ENCODE data around the gene GABBR2.

The GABBR2 gene

DNA sequence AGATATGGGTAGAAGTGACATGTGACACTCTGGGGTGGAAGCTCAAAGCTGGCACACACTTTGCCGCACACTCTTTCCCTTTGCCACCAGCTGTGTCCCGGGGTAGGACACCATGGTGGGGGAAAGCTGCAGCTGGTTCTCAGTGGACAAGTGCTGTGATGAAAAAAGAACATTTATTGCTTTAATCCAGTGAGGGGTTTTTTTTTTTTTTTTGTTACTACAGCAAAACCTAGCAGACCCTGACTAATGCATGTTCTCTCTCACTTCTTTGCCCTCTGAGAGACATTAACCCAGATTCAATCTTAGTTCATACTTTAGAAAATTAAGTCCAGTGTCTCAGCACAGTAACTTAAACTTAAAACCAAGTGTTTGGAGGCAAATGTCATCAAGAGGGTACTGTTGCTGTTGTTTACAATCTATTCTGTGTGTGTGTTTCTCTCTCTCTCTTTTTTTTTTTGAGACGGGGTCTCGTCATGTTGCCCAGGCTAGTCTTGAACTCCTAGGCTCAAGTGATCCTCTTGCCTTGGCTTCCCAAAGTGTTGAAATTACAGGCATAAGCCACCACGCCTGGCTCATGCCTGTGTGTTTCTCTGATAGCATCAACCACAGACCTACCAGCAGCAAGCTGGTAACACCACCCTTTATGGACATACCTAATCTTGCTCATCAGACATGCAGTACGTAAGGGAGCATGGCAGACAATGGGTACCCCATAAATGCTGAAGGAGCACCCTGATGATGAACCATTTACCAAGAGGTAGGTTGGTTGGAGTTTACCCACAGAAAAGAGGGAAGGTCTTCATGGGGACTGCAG, 368.5 kb downstream of the GABBR2 start:
- Histone ChIP-seq H3F3A (ENCODE audit: insufficient read depth, low read length) (no peaks in the 10 kb centered on the region), H3K9ac (ENCODE audit: low read length) (no peak overlapping the region), H3K4me1 (ENCODE audit: low read length) (no peaks in the 10 kb centered on the region), H3K27me3 (replicated peaks; ENCODE audit: insufficient read depth, low read length) (no peaks in the 10 kb centered on the region), H2AFZ (ENCODE audit: low read length) (no peak overlapping the region), H3K36me3 (replicated peaks; ENCODE audit: insufficient read depth, low read length) (no peaks in the 10 kb centered on the region), H3K9me3 (replicated peaks; ENCODE audit: insufficient read depth, low read length) (no peaks in the 10 kb centered on the region), H3K79me2 (ENCODE audit: low read length) (no peaks in the 10 kb centered on the region), H3K4me3 (ENCODE audit: low read length) (no peak overlapping the region), H3K27ac (ENCODE audit: low read length) (no peak overlapping the region), H3K9me2 (replicated peaks; ENCODE audit: insufficient read depth, low read length) (no peaks in the 10 kb centered on the region), H3K4me2 (ENCODE audit: low read depth, low read length) (no peak overlapping the region), H4K20me1 (ENCODE audit: insufficient read depth, low read length) (no peaks in the 10 kb centered on the region)
- TF ChIP-seq EZH2 (optimal IDR thresholded peaks at IDR 0.05; ENCODE audit: low read depth, low read length), result no peak
- no peak for TF ChIP-seq EZH2phosphoT487 (IDR thresholded peaks at IDR 0.05; ENCODE audit: low read length)
- TF ChIP-seq, protein P1, sequence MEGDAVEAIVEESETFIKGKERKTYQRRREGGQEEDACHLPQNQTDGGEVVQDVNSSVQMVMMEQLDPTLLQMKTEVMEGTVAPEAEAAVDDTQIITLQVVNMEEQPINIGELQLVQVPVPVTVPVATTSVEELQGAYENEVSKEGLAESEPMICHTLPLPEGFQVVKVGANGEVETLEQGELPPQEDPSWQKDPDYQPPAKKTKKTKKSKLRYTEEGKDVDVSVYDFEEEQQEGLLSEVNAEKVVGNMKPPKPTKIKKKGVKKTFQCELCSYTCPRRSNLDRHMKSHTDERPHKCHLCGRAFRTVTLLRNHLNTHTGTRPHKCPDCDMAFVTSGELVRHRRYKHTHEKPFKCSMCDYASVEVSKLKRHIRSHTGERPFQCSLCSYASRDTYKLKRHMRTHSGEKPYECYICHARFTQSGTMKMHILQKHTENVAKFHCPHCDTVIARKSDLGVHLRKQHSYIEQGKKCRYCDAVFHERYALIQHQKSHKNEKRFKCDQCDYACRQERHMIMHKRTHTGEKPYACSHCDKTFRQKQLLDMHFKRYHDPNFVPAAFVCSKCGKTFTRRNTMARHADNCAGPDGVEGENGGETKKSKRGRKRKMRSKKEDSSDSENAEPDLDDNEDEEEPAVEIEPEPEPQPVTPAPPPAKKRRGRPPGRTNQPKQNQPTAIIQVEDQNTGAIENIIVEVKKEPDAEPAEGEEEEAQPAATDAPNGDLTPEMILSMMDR (IDR thresholded peaks at IDR 0.05; ENCODE audit: low read length), result no peak
- DNase-seq, result no peak

DNA sequence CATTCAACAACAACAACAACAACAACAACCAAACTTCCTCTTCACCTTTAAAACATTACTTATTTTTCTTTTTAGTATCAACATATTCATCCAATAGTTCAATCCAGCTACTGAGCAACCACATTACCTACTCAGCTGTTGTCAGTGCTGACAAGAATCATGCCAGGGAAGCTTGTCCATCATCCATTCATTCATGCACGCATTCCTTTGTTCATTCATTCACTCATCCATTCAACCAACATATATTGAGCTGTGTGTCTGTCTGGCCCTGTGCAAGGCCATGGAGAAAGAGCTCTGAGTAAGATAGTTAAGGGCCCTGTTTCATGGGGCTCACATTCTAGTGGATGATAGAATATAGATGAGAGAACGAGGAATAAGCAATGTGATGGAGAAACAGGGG, 373.1 kb downstream of the GABBR2 start:
- H3K79me2 ChIP-seq (ENCODE audit: low read length), result no peaks in the 10 kb centered on the region
- no peak overlapping the region for H3K4me2 ChIP-seq (ENCODE audit: low read depth, low read length)
- H3F3A ChIP-seq (ENCODE audit: insufficient read depth, low read length), result no peaks in the 10 kb centered on the region
- H2AFZ ChIP-seq (ENCODE audit: low read length), result no peak overlapping the region
- no peaks in the 10 kb centered on the region for H3K9me2 ChIP-seq (replicated peaks; ENCODE audit: insufficient read depth, low read length)
- H3K4me3 ChIP-seq (ENCODE audit: low read length), result no peak overlapping the region
- no peaks in the 10 kb centered on the region for H3K4me1 ChIP-seq (ENCODE audit: low read length)
- H4K20me1 ChIP-seq (ENCODE audit: insufficient read depth, low read length), result no peaks in the 10 kb centered on the region
- H3K27ac ChIP-seq (ENCODE audit: low read length), result no peak overlapping the region
- TF ChIP-seq EZH2 (optimal IDR thresholded peaks at IDR 0.05; ENCODE audit: low read depth, low read length) (no peak), EZH2phosphoT487 (IDR thresholded peaks at IDR 0.05; ENCODE audit: low read length) (no peak)
- TF ChIP-seq, protein P1 (IDR thresholded peaks at IDR 0.05; ENCODE audit: low read length), result no peak
- no peaks in the 10 kb centered on the region for H3K36me3 ChIP-seq (replicated peaks; ENCODE audit: insufficient read depth, low read length)
- H3K9me3 ChIP-seq (replicated peaks; ENCODE audit: insufficient read depth, low read length), result no peaks in the 10 kb centered on the region
- H3K27me3 ChIP-seq (replicated peaks; ENCODE audit: insufficient read depth, low read length), result no peaks in the 10 kb centered on the region
- no peak overlapping the region for H3K9ac ChIP-seq (ENCODE audit: low read length)
- DNase-seq, result no peak

DNA sequence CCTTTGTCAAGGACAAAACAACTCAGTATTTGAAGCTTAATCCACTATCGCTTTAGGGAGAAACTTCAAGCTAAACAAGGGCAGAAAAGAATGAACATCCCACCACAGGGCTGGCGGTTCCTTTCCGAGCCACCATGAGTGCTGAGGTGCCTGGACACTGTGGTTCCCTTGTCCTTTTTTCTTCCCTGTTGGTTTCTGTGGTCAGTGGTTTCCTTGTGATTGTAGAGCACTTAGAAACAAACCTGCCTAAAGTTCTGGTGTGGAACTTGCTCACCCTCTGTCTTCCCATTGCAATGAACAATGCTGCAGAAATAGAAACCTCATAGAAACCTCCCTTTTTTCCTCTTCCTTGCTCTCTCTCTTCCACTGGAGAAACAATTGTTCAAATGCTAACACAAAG, 373.9 kb downstream of the GABBR2 start:
- no peak for DNase-seq
- no peaks in the 10 kb centered on the region for H3K9me3 ChIP-seq (replicated peaks; ENCODE audit: insufficient read depth, low read length)

More for the DNA sequence above, 373.9 kb downstream of the GABBR2 start:
- H4K20me1 ChIP-seq (ENCODE audit: insufficient read depth, low read length), result no peaks in the 10 kb centered on the region
- H3K4me2 ChIP-seq (ENCODE audit: low read depth, low read length), result no peak overlapping the region
- no peak for TF ChIP-seq EZH2 (optimal IDR thresholded peaks at IDR 0.05; ENCODE audit: low read depth, low read length)
- TF ChIP-seq, protein P1 (IDR thresholded peaks at IDR 0.05; ENCODE audit: low read length), result no peak
- TF ChIP-seq EZH2phosphoT487 (IDR thresholded peaks at IDR 0.05; ENCODE audit: low read length), result no peak
- H3K9me2 ChIP-seq (replicated peaks; ENCODE audit: insufficient read depth, low read length), result no peaks in the 10 kb centered on the region
- no peaks in the 10 kb centered on the region for H3K4me1 ChIP-seq (ENCODE audit: low read length)
- no peak overlapping the region for H3K27ac ChIP-seq (ENCODE audit: low read length)
- no peak overlapping the region for H3K4me3 ChIP-seq (ENCODE audit: low read length)
- H3K9ac ChIP-seq (ENCODE audit: low read length), result no peak overlapping the region
- H3K79me2 ChIP-seq (ENCODE audit: low read length), result no peaks in the 10 kb centered on the region
- no peaks in the 10 kb centered on the region for H3K27me3 ChIP-seq (replicated peaks; ENCODE audit: insufficient read depth, low read length)
- H3K36me3 ChIP-seq (replicated peaks; ENCODE audit: insufficient read depth, low read length), result no peaks in the 10 kb centered on the region
- H3F3A ChIP-seq (ENCODE audit: insufficient read depth, low read length), result no peaks in the 10 kb centered on the region
- no peak overlapping the region for H2AFZ ChIP-seq (ENCODE audit: low read length)

Measured in MM.1S (cell line).